AG10803 (cell line): Measurements from ENCODE around the gene IL13.

ENCODE experiments used
- DNase-seq: peaks from one replicate; pipeline ENCODE4 v3.0.0; 2010; ENCODE audit warnings: low read depth
- H3K4me3 ChIP-seq: 2 replicates; pipeline ENCODE4 v1.5.1; 2011; ENCODE audit warnings: mild to moderate bottlenecking, low read length, control low read depth
- TF ChIP-seq, protein P1 (sequence below): conservative IDR thresholded peaks from 2 replicates; pipeline ENCODE4 v1.5.1; 2011; ENCODE audit warnings: mild to moderate bottlenecking, low read length, control low read depth, inconsistent platforms

The IL13 gene

DNA sequence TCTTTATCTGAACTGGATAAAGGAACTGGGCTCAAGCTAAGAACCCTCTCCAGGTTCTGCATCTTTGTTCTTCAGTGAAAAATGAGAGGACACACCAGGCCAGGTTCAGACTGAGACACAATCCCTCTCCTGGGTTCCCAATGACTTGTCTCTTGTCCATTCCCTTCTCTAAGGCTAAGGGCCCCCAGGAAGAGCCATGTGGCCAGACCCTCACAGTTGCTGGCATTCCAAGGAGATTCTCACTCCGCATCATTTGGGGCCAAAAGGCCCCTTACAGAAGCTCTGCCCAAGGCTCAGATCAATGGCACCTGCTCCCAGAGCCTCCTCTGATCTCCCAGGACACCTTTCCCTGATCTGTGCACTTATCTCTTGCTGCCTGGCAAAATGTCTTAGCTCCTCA is 20.8 kb downstream of the IL13 start:
- DNase-seq = no peak
- TF ChIP-seq, protein P1, sequence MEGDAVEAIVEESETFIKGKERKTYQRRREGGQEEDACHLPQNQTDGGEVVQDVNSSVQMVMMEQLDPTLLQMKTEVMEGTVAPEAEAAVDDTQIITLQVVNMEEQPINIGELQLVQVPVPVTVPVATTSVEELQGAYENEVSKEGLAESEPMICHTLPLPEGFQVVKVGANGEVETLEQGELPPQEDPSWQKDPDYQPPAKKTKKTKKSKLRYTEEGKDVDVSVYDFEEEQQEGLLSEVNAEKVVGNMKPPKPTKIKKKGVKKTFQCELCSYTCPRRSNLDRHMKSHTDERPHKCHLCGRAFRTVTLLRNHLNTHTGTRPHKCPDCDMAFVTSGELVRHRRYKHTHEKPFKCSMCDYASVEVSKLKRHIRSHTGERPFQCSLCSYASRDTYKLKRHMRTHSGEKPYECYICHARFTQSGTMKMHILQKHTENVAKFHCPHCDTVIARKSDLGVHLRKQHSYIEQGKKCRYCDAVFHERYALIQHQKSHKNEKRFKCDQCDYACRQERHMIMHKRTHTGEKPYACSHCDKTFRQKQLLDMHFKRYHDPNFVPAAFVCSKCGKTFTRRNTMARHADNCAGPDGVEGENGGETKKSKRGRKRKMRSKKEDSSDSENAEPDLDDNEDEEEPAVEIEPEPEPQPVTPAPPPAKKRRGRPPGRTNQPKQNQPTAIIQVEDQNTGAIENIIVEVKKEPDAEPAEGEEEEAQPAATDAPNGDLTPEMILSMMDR = no peak

DNA sequence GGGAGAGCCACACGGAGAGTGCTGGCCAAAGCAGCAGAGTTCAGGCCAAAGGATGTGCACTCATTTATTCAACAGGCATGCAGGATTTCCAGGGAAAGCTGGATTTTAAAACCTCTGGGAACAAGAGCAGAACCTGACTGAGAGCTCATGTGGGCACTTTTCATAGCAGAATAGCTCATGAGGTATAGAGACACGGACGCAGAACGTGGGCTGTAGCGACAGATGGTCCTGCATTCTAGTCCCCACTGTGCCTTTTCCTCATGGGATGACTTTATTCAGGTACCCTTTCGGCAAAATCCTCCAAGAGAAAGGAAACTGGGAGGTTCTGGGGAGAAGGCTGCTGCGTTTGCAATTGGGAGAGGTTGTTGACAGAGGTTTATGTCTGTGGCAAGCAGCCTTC is 21.2 kb downstream of the IL13 start:
- H3K4me3 ChIP-seq = no peak overlapping the region
- TF ChIP-seq, protein P1 = no peak
- DNase-seq = no peak

More for the DNA sequence above, 20.8 kb downstream of the IL13 start:
- H3K4me3 ChIP-seq = no peak overlapping the region

DNA sequence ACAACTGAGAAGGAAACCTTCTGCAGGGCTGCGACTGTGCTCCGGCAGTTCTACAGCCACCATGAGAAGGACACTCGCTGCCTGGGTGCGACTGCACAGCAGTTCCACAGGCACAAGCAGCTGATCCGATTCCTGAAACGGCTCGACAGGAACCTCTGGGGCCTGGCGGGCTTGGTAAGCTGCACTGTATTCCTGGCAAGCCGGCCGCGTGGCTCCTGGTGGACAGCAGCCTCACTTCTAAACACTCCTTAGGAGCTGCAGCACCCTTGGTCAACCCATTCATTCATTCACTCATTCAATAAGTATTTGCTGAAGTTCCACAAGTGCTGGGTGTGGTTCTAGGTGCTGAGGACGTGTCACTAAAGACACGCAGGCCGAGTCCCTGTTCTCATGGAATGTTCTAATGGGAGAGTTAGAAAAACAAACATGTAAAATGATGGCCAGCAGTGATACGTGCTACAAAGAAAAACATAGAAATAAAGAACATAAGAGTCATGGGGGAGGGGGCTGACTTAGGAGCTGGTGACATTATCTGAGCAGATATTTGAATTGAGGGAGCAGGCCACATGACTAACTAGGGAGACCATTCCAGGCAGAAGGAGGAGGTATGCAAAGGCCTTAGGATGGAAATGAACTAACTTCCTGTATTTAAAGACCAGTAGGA is 21.9 kb downstream of the IL13 start:
- no peak overlapping the region for H3K4me3 ChIP-seq
- TF ChIP-seq, protein P1 = no peak
- DNase-seq = no peak

DNA sequence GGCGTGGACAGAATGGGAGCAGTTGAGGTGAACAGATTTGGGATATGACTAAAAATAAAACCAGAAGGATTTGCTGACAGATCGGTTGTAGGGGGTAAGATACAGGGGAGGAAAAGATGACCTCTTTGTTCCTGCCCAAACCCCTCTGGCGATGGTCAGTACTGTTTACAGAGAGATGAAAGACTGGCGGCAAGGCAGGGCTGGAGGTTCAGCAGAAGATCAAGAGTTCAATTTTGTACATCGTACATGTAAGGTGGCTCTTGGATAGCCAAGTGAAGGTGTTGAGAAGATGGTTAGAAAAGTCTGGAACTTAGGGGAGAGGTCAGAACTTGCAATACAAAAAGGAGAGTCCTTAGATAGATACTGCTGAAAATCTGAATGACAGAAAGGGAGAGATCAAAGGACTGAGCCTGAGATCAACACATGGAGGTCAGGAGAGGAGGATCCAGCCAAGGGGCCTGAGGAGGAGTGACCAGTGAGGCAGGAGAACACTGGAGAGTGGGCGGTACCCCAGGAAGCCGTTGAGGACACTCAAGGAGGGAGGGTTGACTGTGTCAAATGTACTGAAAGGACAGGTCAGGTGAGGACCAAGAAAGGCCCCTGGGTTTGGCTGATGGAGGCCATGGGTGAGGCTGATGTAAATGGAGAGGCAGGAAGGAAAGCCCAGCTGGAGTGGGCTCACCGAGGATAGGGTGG is 23.0 kb downstream of the IL13 start:
- TF ChIP-seq, protein P1 = no peak
- H3K4me3 ChIP-seq = no peak overlapping the region
- no peak for DNase-seq

DNA sequence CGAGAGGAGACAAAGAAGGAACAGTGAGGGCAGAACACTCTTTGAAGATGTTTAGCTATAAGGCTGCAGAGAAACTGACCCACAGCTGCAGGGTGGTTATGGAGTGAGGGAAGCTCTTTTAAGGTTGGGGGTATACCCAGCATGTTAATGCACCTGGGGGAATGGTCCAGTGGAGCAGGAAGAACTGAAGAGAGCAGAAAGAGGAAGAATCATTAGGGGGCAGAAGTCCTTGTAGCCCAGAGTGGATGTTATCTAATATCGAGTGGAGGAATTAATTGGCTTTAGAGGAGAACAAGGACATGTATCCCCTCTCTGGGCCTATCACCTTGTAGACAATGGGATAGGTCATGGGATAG is 23.5 kb downstream of the IL13 start:
- TF ChIP-seq, protein P1 = no peak
- H3K4me3 ChIP-seq = no peak overlapping the region
- no peak for DNase-seq

DNA sequence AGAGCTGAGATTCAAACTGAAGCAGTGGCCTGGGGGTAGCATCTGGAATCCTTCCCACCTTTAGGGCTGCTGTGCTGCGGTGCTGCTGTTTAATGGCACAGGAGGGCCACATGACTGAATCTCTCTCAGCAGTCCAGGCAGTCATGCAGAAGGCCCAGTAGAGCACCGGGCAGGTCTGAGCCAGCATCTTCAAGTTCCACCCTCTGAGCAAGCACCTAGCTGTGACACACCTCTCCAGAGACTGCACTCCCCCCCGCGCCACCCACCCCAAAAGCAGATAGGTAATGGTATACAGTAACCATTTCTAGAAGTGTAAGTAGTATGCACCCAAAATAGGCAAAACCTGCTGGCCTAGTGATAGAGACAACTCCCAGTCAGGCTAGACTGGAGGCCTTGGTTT is 24.0 kb downstream of the IL13 start:
- DNase-seq = no peak
- H3K4me3 ChIP-seq = no peak overlapping the region
- TF ChIP-seq, protein P1 = no peak

DNA sequence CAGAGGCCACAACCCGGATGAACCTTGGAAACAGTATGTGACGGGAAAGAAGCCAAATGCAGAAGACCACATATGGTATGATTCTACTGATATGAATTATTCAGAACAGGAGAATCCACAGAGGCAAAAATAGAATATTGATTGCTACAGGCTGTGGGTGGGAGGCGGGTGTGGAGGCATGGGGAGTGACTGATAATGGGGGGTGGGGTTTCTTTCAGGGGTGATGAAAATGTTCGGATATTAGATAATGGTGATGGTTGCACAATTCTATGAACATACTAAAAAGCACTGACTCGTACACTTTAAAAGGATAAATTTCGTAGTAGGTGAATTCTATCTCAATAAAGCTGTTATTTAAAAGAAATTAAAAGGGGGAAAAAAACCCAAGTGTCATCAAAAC is 26.5 kb downstream of the IL13 start:
- DNase-seq = no peak
- no peak overlapping the region for H3K4me3 ChIP-seq
- TF ChIP-seq, protein P1 = no peak
